Mucosa of rectum (tissue), 2 donors: ENCODE results near the gene DHRS3.
"Not testable (repeated sequence)": the region's sequence is repeated elsewhere in the genome, so short reads cannot be mapped to it uniquely, and the experiment has no call there.

Source experiments
- H3K27ac ChIP-seq, 2 donors: one replicate each; pipeline ENCODE4 v1.7.0; 2013; ENCODE audit warnings: inconsistent platforms in 2 of 2, low read depth in 2 of 2, low read length in 2 of 2
- H3K27me3 ChIP-seq, 2 donors: one replicate each; pipeline ENCODE4 v1.7.0; 2013; ENCODE audit warnings: low read length in 2 of 2; ENCODE audit not compliant: control insufficient read depth in 2 of 2, insufficient read depth in 2 of 2
- H3K36me3 ChIP-seq, 2 donors: one replicate each; pipeline ENCODE4 v1.7.0; 2013; ENCODE audit warnings: low read length in 2 of 2; ENCODE audit not compliant: control insufficient read depth in 2 of 2, insufficient read depth in 2 of 2
- H3K4me1 ChIP-seq, 2 donors: one replicate each; pipeline ENCODE4 v1.7.0; 2013; ENCODE audit warnings: low read length in 2 of 2, mild to moderate bottlenecking in 1 of 2; ENCODE audit not compliant: control insufficient read depth in 2 of 2, insufficient read depth in 2 of 2
- H3K4me3 ChIP-seq, 2 donors: one replicate each; pipeline ENCODE4 v1.7.0; 2013; ENCODE audit warnings: low read length in 2 of 2
- H3K9ac ChIP-seq, 2 donors: one replicate each; pipeline ENCODE4 v1.7.0; 2013; ENCODE audit warnings: low read length in 2 of 2, low read depth in 1 of 2, mild to moderate bottlenecking in 1 of 2
- H3K9me3 ChIP-seq, 2 donors: one replicate each; pipeline ENCODE4 v1.7.0; 2013; ENCODE audit warnings: low read length in 2 of 2; ENCODE audit not compliant: control insufficient read depth in 2 of 2
- donor health status: healthy.
- donor health status: Normal muscosa, but diverticular disease.

Gene DHRS3

GRCh38 chr1:12530462-12531178 lies 87.4 kb downstream of the DHRS3 start:
- no peak overlapping the region for H3K27ac ChIP-seq
- no peak overlapping the region for H3K9ac ChIP-seq
- no peaks in the 10 kb centered on the region for H3K27me3 ChIP-seq
- H3K36me3 ChIP-seq, result no peaks in the 10 kb centered on the region
- H3K4me1 ChIP-seq, result peaks cover 20 to 29% of the 10 kb centered on the region in 2 donors
- H3K9me3 ChIP-seq, result no peaks in the 10 kb centered on the region
- H3K4me3 ChIP-seq, result no peak overlapping the region

GRCh38 chr1:12529640-12530174 lies 88.3 kb downstream of the DHRS3 start:
- peak overlapping the region; percentile 37 to 58 for H3K27ac ChIP-seq
- H3K9me3 ChIP-seq, result no peaks in the 10 kb centered on the region
- no peak overlapping the region for H3K9ac ChIP-seq
- peak overlapping the region in 1 of 2 donors; percentile 13 for H3K4me3 ChIP-seq
- peaks cover 20 to 33% of the 10 kb centered on the region in 2 donors for H3K4me1 ChIP-seq
- H3K36me3 ChIP-seq, result no peaks in the 10 kb centered on the region
- no peaks in the 10 kb centered on the region for H3K27me3 ChIP-seq

DNA sequence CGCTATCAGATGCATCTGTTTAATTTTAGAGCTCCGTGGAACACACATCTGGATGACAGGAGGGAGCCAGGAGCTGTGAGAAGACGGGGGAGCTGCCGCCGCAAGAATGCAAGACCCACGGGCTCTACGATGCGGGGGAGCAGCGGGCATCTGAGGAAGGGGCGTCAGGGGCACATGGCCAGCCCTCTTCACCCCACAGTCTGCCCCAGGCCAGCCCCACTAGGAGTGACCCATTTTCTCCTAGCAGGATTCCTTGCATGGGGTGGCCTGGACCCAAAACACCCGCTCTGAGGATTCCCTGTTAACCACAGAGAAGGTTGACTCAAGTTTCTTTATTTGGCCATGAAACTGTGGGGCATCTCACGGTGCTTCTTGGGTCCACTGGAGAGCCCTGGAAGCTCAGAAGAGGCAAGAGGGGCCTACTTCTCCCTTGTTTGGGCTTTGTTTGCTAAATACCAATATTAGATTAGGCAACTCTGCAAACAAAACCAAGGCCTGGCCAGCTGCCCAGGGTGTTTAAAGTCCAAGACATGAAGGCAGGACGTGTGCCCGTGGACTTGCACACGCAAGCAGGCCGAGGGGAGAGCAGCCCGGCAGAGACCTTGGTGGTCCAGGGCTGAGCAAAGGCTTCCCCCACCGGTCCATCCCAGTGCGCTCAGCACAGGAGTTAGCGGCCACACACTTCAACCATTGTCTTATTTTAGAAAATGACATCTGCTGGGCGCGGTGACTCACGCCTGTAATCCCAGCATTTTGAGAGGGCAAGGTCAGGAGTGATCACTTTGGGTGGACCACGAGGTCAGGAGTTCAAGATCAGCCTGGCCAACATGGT lies 89.8 kb downstream of the DHRS3 start:
- H3K4me1 ChIP-seq, result peaks cover 20 to 33% of the 10 kb centered on the region in 2 donors
- H3K36me3 ChIP-seq, result no peaks in the 10 kb centered on the region
- H3K9me3 ChIP-seq, result no peaks in the 10 kb centered on the region
- H3K27me3 ChIP-seq, result no peaks in the 10 kb centered on the region
- H3K4me3 ChIP-seq, result peak overlapping the region in 1 of 2 donors; percentile 13
- peak overlapping the region in 1 of 2 donors; percentile 32 for H3K9ac ChIP-seq
- H3K27ac ChIP-seq, result peak overlapping the region; percentile 67 to 68

GRCh38 chr1:12527564-12527963 lies 90.4 kb downstream of the DHRS3 start:
- Histone ChIP-seq H3K4me3 (no peak overlapping the region), H3K4me1 (peaks cover 20 to 33% of the 10 kb centered on the region in 2 donors), H3K27ac (no peak overlapping the region), H3K9ac (no peak overlapping the region), H3K9me3 (no peaks in the 10 kb centered on the region), H3K27me3 (no peaks in the 10 kb centered on the region), H3K36me3 (no peaks in the 10 kb centered on the region)

GRCh38 chr1:12525311-12526181 lies 92.5 kb downstream of the DHRS3 start:
- no peak overlapping the region for H3K27ac ChIP-seq
- H3K9me3 ChIP-seq, result no peaks in the 10 kb centered on the region
- H3K4me1 ChIP-seq, result peaks cover 20 to 31% of the 10 kb centered on the region in 2 donors
- H3K4me3 ChIP-seq, result no peak overlapping the region
- no peak overlapping the region for H3K9ac ChIP-seq
- H3K36me3 ChIP-seq, result no peaks in the 10 kb centered on the region
- no peaks in the 10 kb centered on the region for H3K27me3 ChIP-seq

GRCh38 chr1:12524266-12524665 lies 93.7 kb downstream of the DHRS3 start:
- no peak overlapping the region for H3K4me3 ChIP-seq
- H3K4me1 ChIP-seq, result peaks cover 21 to 22% of the 10 kb centered on the region in 2 donors
- no peaks in the 10 kb centered on the region for H3K27me3 ChIP-seq
- H3K9ac ChIP-seq, result no peak overlapping the region
- no peak overlapping the region for H3K27ac ChIP-seq
- H3K36me3 ChIP-seq, result no peaks in the 10 kb centered on the region
- no peaks in the 10 kb centered on the region for H3K9me3 ChIP-seq

- H3K9me3 ChIP-seq, H3K9ac ChIP-seq, H3K36me3 ChIP-seq, H3K27me3 ChIP-seq, H3K4me3 ChIP-seq, H3K27ac ChIP-seq: not testable (repeated sequence)
- peaks cover 11 to 12% of the 10 kb centered on the region in 2 donors for H3K4me1 ChIP-seq
These were observed 95.2 kb downstream of the DHRS3 start for GRCh38 chr1:12522780-12523179.

GRCh38 chr1:12521096-12521495 lies 96.9 kb downstream of the DHRS3 start:
- H3K36me3 ChIP-seq, result no peaks in the 10 kb centered on the region
- H3K9ac ChIP-seq, result no peak overlapping the region
- no peak overlapping the region for H3K27ac ChIP-seq
- peaks cover 6 to 9% of the 10 kb centered on the region in 2 donors for H3K4me1 ChIP-seq
- H3K4me3 ChIP-seq, result no peak overlapping the region
- no peaks in the 10 kb centered on the region for H3K27me3 ChIP-seq
- H3K9me3 ChIP-seq, result no peaks in the 10 kb centered on the region

GRCh38 chr1:12519693-12520364 lies 98.2 kb downstream of the DHRS3 start:
- Histone ChIP-seq H3K36me3 (no peaks in the 10 kb centered on the region), H3K4me1 (peaks cover 5 to 6% of the 10 kb centered on the region in 2 donors), H3K27me3 (no peaks in the 10 kb centered on the region), H3K9ac (no peak overlapping the region), H3K27ac (no peak overlapping the region), H3K4me3 (no peak overlapping the region), H3K9me3 (no peaks in the 10 kb centered on the region)
